Activated T-cell treated with anti-CD3 and anti-CD28 coated beads, Interleukin-2, amount 50 U/mL, for 48 hours (primary cell): Measurements from ENCODE around the gene ALDH1B1.

Source experiments
- DNase-seq, 2 experiments: peaks; one replicate each; pipeline ENCODE4 v3.0.0-alpha.2; 2020

Gene ALDH1B1

DNA sequence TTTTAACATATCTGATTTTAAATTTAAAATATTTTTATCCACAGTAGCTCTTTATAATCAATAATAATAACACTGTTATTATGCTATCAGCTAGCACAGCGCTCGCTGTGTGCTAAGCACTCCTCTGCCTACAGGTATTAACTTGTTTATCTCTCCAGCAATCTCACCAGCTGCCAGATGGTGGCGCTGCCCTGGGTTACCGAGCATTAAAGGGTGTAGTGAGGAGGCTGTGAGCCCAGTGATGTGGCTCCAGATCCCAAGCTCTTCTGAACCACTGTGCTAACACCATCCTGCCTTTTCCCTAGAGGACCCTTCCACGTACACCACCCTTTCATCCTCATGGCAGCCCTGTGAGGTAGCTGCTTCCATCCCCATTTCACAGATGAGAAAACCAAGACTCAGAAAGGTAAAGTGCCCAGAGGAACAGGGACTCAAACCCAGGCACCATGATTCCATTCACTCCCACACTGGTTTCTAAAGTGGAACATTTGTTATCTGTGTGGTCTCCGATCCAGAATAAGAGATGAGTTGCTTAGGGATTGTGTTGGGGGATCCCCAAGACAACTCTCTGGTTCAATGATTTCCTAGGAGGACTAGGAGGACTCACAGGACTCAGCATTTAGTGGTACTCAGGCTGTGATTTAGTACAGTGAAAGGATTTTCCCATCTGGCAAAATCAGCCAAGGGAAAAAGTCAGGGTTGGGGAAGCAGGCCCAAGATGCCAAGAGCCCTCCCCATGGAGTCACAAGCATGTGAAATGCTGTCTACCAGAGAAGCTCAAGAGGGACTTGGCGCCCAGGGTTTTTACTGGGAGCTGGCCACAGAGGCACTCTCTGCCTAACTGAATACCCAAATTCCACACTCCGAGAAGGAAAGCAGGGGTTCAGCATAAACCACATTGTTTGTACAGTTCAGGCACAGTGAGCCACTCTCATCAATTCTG lies 24.8 kb downstream of the ALDH1B1 start:
- DNase-seq, result peak; percentile 74 to 75

DNA sequence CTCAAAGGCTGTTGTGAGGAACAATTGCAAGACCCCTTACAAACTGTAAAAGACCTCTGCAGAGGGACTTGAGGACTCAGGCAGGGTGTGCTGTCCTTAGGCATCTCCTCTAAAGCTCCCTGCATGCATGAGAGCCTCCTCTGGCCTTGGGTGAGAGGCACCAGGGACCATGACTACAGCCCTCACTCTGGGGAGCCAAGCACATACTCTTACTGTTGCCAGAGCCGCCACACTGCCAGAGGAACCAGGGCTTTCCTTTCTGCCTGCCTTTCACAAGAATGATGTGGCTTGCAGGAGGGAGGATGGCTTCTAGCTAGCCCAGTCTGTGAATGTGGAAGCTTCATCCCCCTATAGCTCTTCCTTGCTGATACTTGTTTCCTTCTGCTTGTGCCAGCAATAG lies 25.9 kb downstream of the ALDH1B1 start:
- DNase-seq, result no peak

DNA sequence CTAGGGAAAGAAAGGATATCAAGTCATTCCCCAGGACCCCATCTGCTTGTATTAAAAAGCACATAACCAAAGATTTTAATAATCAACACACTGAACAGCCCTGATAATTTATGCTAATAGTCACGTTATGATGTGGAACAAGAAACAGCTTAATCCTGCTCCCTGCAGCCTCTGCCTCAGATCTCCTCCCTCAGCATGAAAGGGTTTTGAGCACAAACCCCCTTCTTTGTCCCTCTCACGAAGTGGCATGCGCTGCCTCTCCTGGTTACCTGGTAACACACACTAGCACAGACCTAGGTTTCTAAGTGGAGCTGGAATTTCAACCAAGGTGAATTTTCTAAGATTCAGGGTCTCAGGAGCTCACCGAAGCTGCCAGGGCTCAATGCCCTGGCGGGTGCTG lies 26.7 kb downstream of the ALDH1B1 start:
- no peak for DNase-seq

DNA sequence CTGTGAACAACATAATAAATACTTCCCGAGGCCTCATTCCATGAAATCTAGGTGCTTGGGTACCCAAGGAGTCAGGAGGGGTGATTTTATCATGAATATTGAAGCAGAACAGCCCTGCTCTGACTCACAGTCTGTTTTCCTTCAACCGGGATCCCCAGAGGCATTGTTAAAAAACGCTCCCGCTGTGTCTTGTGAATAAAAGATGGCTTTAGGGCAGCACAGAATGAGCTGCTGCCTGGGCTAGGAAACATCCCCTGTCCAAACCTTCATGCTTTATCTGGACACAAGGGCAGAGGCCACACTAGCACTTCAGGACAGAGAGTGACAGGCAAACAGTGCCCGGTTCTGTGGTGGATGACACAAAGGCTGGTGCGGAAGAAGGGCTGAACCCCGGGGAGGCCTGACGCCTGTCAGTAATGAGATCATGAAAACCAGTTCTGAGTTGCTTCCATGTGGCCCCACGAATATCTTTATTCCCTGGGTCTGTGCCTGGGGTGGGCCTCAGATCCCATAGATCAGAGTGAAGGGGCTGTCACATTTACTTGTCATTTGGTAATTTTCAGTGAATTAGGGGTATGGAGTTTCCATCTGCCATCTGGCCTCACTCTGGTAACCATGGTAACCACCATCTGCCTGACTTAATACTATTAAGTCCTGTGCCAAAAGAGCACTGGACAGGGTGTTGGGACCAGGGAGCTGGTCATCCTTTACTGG lies 29.2 kb downstream of the ALDH1B1 start:
- DNase-seq, result no peak

DNA sequence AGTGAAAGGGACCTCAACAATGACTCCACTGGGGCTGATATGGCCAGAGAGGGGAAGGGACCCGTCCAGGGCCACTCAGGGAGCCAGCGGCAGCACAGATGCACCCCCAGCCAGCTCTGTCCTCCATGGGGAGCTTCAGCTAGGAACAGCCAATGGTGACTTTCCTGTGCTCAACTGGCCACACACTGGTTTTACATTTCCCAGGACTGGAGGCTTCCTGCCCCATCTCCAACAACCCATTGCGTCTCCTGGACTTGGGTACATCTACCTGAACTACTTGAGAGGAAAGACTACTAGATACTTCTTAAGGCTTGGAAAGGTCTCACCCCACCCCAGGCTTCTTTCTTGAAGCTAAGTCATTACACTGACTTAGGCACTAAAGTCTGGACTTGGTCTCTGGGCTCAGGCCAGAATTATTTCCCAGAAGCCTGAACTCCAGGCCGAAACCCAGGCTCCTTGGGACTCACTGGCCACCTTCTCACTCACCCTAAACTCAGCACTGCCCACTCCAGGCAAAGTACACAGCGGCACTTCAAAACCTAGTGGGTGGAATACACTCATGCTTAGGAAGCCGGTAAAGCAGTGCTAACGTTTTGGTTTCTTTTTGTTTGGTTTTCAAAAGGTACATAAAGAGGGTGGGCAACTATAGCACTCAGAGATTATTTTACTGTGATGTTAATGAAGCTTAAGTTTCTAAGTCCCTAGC lies 30.2 kb downstream of the ALDH1B1 start:
- DNase-seq, result no peak

DNA sequence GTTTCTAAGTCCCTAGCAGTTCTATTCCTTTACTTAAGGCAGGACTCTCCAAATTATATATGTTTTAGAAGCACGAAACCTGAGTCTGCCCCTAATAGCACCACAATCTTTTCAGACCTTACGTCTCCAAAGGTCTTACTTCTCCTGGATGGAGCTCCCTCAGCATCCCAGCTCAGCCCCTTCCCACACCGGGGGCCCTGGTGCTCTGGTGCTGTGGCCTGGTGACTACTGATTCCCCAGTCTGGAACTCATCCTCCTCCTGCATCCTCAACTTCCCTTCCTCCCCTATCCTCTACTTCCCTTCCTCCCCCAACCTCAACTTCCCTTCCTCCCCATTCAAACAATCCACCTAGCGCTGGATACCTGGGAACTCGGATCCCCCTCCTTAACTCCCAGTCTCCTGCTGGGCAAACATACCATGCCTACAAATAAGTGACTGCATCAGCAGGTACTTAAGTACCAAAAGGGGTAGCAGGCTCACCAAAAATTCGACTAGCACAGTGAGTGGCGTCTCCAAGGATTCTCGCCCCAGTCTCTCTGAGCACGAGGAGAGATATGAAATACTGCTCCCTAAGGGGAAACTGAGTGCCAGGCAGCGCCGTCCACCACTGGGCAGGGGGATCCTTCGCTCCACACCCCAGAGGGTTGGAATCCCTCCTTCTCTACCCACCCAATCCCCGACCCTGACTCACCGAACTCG lies 30.9 kb downstream of the ALDH1B1 start:
- DNase-seq, result no peak

DNA sequence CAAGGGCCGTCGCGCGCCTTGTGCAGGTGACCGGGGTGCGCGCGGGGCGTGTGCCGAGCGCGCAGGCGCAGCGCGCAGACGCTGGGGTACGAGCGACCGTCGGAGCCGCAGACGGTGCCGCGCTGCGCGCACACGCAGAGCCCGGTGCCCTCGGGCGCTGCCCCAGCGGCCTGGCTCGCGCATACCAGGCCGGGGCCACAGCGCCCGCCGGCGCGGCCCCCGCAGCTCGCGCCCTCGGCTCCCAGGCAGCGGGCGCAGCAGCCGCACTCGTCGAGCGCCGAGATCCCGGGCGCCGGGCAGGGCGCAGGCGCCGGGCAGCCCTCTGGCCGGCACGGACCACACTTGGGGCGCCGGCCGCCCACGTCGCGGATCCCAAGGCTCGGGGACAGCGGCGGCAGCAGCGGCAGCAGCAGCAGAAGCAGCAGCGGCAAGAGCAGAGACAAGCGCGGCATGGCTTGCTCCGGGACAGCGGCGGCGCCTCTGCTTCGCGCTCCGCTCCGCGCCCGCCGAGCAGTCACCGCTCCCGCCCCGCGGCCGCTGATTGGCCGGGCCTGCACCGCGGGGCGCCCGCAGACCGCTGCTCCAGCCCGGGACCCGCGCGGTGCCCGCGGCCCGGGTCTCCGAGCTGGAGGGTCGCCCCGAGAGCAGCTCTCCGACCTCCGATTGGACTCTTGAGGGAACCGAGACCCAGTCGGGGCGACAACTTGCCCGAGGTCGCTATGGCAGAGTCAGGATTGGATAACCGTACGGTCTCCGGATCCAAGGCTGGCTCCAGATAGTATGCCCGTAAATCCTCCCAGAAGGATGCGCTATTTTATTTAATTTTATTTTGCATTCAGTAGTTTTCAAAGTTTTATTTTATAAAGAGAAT lies 31.7 kb downstream of the ALDH1B1 start, which contains the start of gene IGFBPL1:
Gene IGFBPL1 (minus strand): TSS at position 482 of the 871 bp plus-strand sequence. CDS start 30 bp downstream, at position 452.
- peak; percentile 22 to 43 for DNase-seq

DNA sequence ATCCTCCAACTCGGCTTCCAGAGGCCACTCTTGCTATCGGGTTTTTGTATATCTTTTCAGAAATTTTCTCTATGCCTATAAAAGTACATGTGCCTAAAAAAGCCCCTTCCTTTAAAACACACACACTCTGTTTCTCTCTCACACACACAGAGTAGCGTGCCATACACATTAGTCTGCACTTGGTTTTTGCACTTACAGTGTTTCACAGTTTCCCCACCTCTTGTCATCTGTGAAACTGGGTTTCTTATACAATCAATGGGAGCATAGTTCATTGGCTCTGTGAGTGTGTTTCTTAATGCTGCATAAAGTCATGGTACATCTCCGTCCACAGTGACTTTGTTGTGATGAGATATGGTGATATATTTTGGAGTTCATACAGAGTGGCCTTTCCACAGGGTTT lies 32.4 kb downstream of the ALDH1B1 start:
- no peak for DNase-seq

DNA sequence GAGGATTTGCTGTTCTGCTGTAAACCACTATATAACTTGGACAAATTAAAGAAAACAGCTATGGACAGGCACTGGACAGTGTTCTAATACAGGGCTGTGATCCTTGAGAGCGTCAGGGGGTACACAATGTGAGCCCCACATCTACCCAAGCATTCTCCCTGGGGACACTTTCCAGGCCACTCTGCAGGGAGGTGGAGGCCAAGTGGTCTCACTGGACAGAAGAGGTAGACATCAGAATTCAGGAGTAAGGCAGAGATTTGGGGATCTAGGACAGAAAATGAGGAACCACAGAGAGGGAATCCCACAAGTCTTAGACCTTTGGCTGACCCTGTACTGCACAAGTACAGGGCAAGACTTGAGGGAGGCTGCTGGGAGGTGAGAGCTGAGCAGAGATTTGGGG lies 35.6 kb downstream of the ALDH1B1 start:
- DNase-seq, result no peak

DNA sequence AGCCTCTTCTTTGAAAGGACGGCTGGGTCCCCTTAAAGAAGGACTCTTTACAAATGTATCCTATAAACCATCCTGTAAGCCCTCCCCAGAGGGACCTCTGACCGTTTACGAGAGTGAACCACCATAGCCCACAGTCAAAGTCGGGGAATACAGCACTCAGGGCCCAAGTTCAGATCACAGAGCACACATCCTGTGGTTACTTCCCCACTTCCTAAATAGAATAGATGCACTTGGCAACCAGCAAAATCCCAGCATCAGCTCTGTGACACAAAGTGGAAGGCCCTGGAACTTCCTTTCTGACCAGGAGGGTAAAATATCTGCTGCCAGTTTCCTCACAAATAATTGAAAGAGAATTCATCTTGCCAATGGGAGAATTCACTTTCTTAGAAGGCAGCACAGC lies 38.6 kb downstream of the ALDH1B1 start:
- DNase-seq, result no peak

DNA sequence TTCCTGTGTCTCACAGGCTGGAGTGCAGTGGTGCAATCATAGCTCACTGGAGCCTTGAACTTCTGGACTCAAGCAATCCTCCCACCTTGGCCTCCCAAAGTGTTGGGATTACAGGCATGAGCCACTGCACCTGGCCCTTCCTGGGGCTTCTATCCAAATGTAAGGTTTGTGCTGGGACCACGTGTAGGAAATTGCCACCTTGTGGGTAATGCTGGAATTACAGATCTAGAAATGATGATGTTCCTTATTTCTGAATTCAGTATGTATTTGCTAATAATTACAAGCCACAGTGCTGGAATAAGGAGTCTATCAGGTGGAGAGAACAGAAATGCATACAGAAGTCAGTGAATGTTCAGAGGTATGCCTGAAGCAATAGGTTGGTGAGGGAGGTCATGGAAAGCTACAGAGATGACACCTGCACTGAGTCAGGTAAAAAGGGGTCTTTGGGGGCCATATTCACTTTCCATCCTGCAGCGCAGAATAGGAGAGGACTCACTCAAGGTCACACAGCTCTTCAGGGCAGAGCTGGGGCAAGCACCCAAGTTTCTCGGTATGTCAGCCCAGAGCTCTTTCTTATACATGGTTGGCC lies 40.5 kb downstream of the ALDH1B1 start:
- no peak for DNase-seq

DNA sequence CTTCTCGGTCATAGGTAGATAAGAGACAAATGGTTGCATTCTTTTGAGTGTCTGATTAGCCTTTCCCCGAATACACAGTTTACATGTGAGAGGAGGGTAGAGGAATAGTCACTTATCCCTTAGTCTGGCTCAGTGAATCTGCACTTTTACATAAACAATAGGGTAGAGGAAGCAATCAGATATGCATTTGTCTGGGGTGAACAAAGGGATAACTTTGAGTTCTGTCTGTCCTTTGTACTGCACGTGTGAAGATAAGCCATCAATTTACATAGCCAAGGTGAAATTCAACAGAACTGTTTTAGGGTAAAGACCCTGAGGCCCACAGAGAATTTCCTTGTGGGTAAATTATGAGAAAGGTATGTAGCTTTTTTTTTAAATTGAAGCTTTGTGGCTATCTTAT lies 41.9 kb downstream of the ALDH1B1 start:
- no peak for DNase-seq

DNA sequence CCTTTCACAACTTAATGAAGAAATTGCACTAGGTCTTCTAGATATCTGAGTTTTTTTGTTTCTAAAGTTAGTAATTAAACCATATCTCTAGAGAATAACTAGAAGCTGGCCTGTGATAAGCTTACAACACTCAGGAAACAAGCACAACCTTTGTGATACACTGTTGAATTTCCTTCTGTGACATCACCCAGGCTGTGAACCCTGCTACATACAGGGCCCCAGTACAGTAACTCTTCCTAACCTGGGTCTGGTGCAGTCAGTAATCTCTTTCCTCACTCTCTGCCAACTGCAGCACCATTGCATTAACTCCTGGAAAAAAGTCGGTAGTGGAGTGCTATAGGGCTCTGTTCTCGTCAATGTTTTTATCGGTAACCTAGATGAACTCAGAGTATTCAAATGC lies 42.4 kb downstream of the ALDH1B1 start:
- no peak for DNase-seq

DNA sequence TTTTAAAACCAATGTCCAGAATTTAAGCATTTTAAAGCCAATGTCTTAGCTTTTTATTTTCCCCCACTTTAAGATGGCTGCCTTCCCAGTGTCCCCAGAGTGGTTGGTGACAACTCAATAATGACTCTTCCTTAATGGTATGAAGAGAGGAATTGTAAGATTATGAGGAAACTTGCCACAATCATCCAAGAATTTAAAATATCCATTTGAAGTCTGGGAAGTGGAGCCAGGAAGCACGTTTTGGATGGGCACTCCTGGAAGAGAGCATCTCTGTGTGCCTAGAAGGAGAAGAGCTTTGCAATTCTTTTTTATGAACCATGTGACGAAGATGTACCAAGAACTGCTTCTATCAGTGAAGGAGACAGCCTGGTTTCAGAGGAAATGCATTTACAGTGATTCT lies 43.0 kb downstream of the ALDH1B1 start:
- DNase-seq, result no peak

DNA sequence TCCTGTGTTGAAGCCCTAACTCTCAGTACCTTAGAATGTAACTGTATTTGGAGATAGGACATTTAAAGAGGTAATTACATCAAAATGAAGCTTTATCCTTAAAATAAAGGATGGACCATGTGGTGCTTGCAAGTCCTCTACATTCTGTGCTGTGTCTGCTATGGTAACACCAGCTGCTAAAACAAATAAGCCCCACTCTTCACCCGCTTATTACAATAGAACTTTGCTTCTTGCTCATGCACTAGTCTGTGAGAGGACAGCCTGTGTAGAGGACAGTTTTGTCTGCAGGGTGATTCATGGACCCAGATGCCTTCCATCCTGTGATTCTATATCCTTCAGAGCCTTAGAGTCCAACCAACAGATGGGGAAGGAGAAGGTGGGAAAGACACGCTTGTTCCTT lies 44.2 kb downstream of the ALDH1B1 start:
- no peak for DNase-seq

DNA sequence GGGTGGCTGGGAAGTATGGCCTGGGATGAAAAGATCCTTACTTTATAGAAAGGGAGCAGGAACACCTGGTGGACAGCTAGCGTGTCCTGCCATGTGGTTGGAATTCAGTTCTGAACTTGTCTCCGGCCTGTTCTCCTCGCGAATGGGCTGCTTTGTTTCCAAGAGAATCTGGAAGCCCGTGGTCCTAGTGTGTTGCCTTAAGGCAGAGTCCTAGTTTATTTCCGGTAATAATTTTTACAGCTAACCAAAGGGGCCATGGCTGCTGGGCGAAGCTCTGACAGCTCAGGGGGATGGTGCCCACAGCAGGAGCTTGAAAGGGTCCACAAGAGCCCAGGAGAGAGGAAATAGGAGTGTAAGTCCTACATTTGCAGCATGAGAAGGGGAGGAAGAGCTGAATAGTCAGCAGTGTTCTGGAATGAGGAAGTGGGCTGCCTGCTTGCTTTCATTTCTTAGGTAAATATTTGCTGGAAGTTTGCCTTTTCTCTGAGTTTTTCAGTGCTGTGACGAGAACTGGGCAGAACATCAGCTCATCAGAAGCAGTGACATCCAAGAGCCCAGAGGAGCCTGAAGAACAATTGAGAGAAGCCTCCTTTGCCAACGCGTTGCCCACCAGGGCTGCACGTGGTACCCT lies 44.8 kb downstream of the ALDH1B1 start:
- DNase-seq, result no peak

DNA sequence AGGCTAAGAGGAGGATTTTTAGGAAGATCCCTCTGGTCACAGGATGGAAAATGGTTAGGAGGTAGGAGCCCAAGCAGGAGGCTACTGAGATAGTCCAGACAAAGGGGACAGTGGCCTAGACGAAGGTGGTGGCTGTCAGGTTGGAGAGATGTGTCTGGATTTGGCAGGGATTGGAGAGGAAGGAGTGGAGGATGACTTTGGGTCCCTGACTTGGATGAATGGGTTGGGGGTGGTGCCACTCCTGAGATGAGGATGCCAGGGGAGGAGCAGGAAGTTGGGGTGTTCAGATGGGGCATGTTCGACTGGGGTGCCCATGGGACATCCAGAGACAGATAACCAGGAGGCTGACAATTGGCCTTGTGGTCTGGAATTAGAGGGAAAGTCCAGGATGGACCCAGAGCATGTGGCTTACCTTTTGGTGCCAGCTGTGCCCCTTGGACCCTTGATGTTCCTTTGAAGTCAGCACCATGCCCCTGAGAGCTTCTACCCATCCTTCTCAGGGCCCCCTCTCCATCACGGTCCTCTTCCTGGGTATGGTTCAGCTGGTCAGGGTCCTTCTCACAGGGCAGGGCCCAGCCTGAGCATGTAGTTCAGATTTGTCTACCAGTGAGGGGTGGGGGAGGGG lies 46.9 kb downstream of the ALDH1B1 start:
- no peak for DNase-seq

DNA sequence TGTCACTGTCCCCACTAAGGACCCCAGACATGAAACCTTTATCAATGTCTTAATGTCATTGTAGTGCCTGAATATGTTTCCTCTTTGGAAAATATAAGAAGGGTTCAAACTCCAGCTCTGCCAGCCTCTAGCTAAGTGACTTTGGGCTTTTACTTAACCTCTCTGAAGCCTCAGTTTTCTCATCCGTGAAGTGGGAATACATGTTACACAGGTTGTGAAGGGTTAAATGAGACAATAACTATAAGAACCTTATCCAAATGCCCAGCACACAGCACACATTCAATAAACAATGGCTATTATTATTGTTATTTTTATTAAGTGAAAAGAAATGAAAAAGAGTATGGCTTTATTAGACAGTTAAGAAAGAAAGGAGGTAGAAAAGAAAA lies 47.4 kb downstream of the ALDH1B1 start:
- no peak for DNase-seq

DNA sequence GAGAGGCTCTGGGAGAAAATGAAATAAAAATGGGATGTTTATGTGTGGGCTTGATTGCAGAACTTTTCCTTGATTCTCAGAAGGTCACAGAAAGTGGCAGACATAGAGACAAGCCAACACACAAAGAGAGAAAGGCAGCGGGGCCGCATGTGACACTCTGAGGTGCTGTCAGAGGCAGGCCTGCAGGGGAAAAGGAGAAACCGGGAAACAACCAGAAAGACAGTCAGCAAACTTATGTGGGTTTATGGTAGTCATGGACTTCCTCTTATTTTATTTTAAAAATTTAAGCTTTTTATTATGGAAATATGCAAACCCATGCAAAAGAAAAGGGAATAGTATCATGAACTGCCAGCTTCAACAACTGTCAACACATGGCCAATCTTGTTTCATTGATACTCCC lies 48.0 kb downstream of the ALDH1B1 start:
- no peak for DNase-seq

DNA sequence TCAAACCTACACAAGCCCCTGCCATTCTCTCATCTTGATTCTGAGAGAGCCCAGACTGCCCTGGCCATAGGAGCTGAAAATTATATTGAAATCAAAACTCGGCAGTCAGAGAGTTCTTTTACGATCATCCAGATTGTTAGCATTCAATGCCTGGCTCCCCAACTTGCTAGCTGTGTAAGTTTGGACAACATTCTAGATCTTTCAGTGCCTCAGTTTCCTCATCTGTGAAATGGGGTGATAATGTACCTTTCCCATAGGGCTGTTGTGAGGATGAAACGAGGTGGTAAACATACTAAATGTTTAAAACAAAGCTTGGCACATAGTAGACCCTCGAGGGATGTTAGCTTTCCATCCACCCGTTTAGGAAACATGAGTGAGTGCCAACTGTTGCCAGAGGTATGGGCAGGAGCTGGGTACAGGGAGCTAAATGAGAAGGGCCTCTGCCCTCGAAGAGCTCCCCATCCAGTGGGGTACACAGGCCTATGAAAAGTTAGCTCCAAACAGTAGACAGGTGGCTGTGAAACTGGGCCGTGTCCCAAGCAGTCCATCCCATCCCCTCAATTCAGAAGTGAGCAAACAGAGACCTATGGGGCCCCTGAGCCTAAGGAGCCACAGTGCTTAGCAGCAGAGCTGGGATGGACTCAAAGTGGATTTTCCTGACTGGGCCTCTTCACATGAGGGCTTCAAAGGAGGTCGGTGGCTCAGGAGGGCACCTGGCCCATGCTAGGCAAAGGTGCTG lies 49.0 kb downstream of the ALDH1B1 start:
- no peak for DNase-seq
